ENCODE results near the gene COASY.

Gene COASY

DNA sequence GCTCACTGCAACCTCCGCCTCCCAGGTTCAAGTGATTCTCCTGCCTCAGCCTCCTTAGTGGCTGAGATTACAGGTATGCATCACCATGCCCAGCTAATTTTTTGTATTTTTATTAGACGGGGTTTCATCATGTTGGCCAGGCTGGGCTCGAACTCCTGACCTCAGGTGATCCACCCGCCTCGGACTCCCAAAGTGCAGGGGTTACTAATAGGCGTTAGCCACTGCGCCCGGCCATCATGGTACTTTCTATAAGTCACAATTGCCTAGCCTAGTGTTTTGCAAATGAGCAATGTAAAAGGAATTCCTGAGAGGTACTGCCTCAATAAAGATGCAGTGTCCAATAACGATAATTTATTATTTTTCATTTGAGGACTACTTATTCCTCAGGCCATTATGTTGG is 29.5 kb downstream of the COASY start:
- H3K27ac ChIP-seq, result no peak overlapping the region
- no peak for TF ChIP-seq CTCF (IDR thresholded peaks at IDR 0.05)
- no peak for TF ChIP-seq ZFX (IDR thresholded peaks at IDR 0.05; ENCODE audit: borderline replicate concordance)

- H3K27ac ChIP-seq, result no peak overlapping the region
Observed at GRCh38 chr17:42596386-42596785, 34.4 kb downstream of the COASY start.

GRCh38 chr17:42598905-42599304 is 37.0 kb downstream of the COASY start:
- TF ChIP-seq ZFX (IDR thresholded peaks at IDR 0.05; ENCODE audit: borderline replicate concordance) (no peak), CTCF (IDR thresholded peaks at IDR 0.05) (no peak)
- H3K27ac ChIP-seq, result no peak overlapping the region

More at GRCh38 chr17:42596386-42596785, 34.4 kb downstream of the COASY start:
- TF ChIP-seq ZFX (IDR thresholded peaks at IDR 0.05; ENCODE audit: borderline replicate concordance), result no peak
- TF ChIP-seq CTCF (IDR thresholded peaks at IDR 0.05), result no peak

GRCh38 chr17:42603318-42603717 is 41.4 kb downstream of the COASY start:
- TF ChIP-seq CTCF (IDR thresholded peaks at IDR 0.05) (no peak), ZFX (IDR thresholded peaks at IDR 0.05; ENCODE audit: borderline replicate concordance) (no peak)
- no peak overlapping the region for H3K27ac ChIP-seq

- H3K27ac ChIP-seq, result no peak overlapping the region
- TF ChIP-seq CTCF (IDR thresholded peaks at IDR 0.05) (no peak), ZFX (IDR thresholded peaks at IDR 0.05; ENCODE audit: borderline replicate concordance) (no peak)
Observed at GRCh38 chr17:42607769-42608168, 45.8 kb downstream of the COASY start.

DNA sequence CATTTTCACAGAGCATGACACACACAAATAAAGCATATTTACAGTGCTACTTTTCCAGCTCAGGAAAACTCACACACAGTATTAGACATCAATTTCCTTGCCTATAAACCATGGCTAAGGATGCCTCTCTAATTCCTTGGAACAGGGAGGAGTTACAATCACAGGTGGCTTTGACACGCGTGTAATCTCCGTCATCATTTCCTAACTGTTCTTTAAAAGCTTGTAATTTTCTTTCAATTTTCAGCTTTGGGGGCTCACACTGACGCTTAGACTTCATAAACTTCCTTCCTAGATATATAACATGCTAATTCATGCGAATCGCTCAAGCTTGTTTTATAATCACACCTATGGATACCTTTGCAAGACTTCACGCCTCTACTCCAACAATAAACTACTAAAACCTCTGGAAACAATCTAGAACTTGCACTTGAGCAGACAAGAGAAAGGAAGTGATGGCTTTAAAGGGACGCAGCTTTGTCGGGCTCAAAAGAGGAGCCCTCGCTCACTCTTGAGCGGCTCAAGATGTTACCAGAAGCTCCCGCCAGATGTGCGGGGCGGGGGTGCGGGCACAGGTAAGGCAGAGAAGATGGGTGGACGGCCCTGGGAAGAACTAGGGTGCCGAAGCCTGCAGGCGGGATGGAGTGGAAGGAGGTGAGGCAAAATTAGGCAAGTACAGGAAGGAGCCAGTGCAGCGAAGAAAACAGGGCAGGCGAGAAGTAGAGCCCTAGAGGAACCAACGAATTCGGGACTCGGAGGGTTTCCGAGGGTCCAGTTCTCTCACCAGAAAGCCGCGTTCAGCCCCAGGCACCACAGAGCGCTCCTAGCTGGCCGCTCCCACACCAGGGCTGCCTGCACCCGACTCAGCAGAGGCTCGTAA is 46.6 kb downstream of the COASY start:
- TF ChIP-seq ZFX (IDR thresholded peaks at IDR 0.05; ENCODE audit: borderline replicate concordance) (no peak), CTCF (IDR thresholded peaks at IDR 0.05) (no peak)
- peak overlapping the region; percentile 87 for H3K27ac ChIP-seq

DNA sequence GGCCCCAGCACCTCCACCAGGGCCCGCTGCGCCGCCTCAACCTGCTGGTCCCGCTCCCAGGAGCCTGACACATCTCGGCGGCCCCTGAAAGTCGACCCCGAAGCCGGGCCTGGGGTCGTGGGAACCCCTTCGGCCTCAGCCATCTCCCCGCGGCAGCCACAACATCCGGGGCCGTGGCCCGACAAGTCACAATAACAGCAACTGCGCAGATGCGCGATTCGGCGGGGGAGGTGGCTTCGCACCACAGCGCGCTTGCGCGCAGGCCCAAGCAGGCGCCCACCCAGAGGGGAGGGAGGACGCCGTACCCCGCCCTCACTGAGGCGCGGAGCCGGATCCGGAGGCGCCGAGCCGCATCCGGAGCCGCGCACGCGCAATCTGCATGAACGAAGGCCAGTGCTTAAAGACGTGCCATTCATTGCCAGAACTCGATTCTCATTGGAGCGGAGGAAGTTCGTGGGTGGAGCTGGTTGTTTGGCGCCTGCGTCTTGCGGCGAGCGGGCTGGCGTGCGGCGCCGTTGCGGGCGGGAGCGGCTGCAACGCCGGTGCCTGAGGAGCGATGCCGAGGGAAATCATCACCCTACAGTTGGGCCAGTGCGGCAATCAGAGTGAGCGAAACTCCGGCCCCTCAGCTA is 47.4 kb downstream of the COASY start, which contains the start of the genes RETREG3 and TUBG1:
Gene RETREG3, minus strand, starts transcription at position 193 of the 632 bp plus-strand sequence. Its CDS starts 50 bp downstream, at position 143.
Gene TUBG1, plus strand, starts transcription at position 502 of the 632 bp plus-strand sequence. Its CDS starts 55 bp downstream, at position 557.
- peak within 1 kb of the TSS; percentile 87 for H3K27ac ChIP-seq
- no peak for TF ChIP-seq ZFX (IDR thresholded peaks at IDR 0.05; ENCODE audit: borderline replicate concordance)
- TF ChIP-seq CTCF (IDR thresholded peaks at IDR 0.05), result peak; percentile 33; the same call in 1 of the 2 replicates

- H3K27ac ChIP-seq, result peak overlapping the region; percentile 87
Observed at GRCh38 chr17:42609814-42610801, 48.2 kb downstream of the COASY start.
